ENCODE results near the gene CRELD2.

CRELD2 gene

GRCh38 chr22:49956914-49957825 lies 38.7 kb downstream of the CRELD2 start:
- H3K36me3 ChIP-seq, result peaks cover 7% of the 10 kb centered on the region
- no peaks in the 10 kb centered on the region for H3K27me3 ChIP-seq (ENCODE audit: insufficient read depth, low read depth, severe bottlenecking)
- no peak overlapping the region for H3K27ac ChIP-seq
- no peaks in the 10 kb centered on the region for H3K9me3 ChIP-seq (ENCODE audit: severe bottlenecking)
- H3K4me3 ChIP-seq (ENCODE audit: low read depth, low read length), result no peak overlapping the region
- no peak for DNase-seq
- no peak for TF ChIP-seq CTCF (IDR thresholded peaks at IDR 0.05; ENCODE audit: low read depth, low read length)

- Histone ChIP-seq H3K27ac (no peak overlapping the region), H3K9me3 (ENCODE audit: severe bottlenecking) (no peaks in the 10 kb centered on the region), H3K4me3 (ENCODE audit: low read depth, low read length) (no peak overlapping the region), H3K36me3 (peaks cover 13% of the 10 kb centered on the region), H3K27me3 (ENCODE audit: insufficient read depth, low read depth, severe bottlenecking) (no peaks in the 10 kb centered on the region)
- no peak for DNase-seq
- TF ChIP-seq CTCF (IDR thresholded peaks at IDR 0.05; ENCODE audit: low read depth, low read length), result no peak
Measured at GRCh38 chr22:49957826-49958365, 39.5 kb downstream of the CRELD2 start.

- no peaks in the 10 kb centered on the region for H3K27me3 ChIP-seq (ENCODE audit: insufficient read depth, low read depth, severe bottlenecking)
- TF ChIP-seq CTCF (IDR thresholded peaks at IDR 0.05; ENCODE audit: low read depth, low read length), result no peak
- no peak for DNase-seq
- no peak overlapping the region for H3K4me3 ChIP-seq (ENCODE audit: low read depth, low read length)
- H3K9me3 ChIP-seq (ENCODE audit: severe bottlenecking), result no peaks in the 10 kb centered on the region
- peaks cover 18% of the 10 kb centered on the region for H3K36me3 ChIP-seq
- H3K27ac ChIP-seq, result peak overlapping the region; percentile 31; the same call in 1 of the 2 replicates
Measured at GRCh38 chr22:49958366-49958921, 40.0 kb downstream of the CRELD2 start.

- Histone ChIP-seq H3K27me3 (ENCODE audit: insufficient read depth, low read depth, severe bottlenecking) (no peaks in the 10 kb centered on the region), H3K9me3 (ENCODE audit: severe bottlenecking) (no peaks in the 10 kb centered on the region), H3K4me3 (ENCODE audit: low read depth, low read length) (peak overlapping the region; percentile 54), H3K36me3 (peaks cover 26% of the 10 kb centered on the region), H3K27ac (peak overlapping the region; percentile 91)
- no peak for DNase-seq
- TF ChIP-seq CTCF (IDR thresholded peaks at IDR 0.05; ENCODE audit: low read depth, low read length), result no peak
Measured at GRCh38 chr22:49958931-49959781, 40.7 kb downstream of the CRELD2 start.

GRCh38 chr22:49959782-49960158 lies 41.3 kb downstream of the CRELD2 start:
- peak overlapping the region; percentile 91 for H3K27ac ChIP-seq
- peaks cover 32% of the 10 kb centered on the region for H3K36me3 ChIP-seq
- TF ChIP-seq CTCF (IDR thresholded peaks at IDR 0.05; ENCODE audit: low read depth, low read length), result no peak
- no peaks in the 10 kb centered on the region for H3K9me3 ChIP-seq (ENCODE audit: severe bottlenecking)
- DNase-seq, result peak; percentile 44
- H3K27me3 ChIP-seq (ENCODE audit: insufficient read depth, low read depth, severe bottlenecking), result no peaks in the 10 kb centered on the region
- H3K4me3 ChIP-seq (ENCODE audit: low read depth, low read length), result peak overlapping the region; percentile 54
